K562 (cell line): Measurements from ENCODE around the gene GGNBP2. TPM values are rescaled to one million over a fixed set of nuclear protein-coding genes. Genes with fewer than 3 reads are reported as not detected.
A peak's percentile ranks its signal among the peaks of the same experiment; 100 is the strongest.

Source experiments
- ATAC-seq: fragments of 200-7000 bp; cut with Tn5 transposase; 3 replicates; pipeline ENCODE4 v1.9.1; 2020; ENCODE audit warnings: moderate library complexity
- BruUV-seq: library from RNA; stranded (reverse); fragments of 400-500 nt; replicated peaks from 2 replicates; lab custom pipeline; 2021; lab: Mats Ljungman, UMichigan
- CTCF ChIA-PET: fragments of 300-600 bp; formaldehyde crosslinking; extraction: SDS; loops from one replicate; lab custom pipeline; 2021; ENCODE audit warnings: low intra/inter-chr PET ratio; lab: Yijun Ruan, JAX
- POLR2A ChIA-PET: fragments of 300-600, 350-650 bp; sonication (Branson Sonifier 250); formaldehyde crosslinking; extraction: SDS; loops from one replicate; lab custom pipeline; 2021; ENCODE audit warnings: antibody characterized with exemption, inconsistent platforms; lab: Yijun Ruan, JAX
- DNase-seq, 4 experiments: peaks; one replicate each; pipeline versions ENCODE4 v3.0.0 to v3.0.0-alpha.2; 2011 to 2018; ENCODE audit warnings: low spot score in 3 of 4, mixed read lengths in 3 of 4; ENCODE audit errors: extremely low read depth in 1 of 4
- FAIRE-seq: peaks from 2 replicates; lab custom pipeline; 2011; peaks lifted over from hg19 to GRCh38; lab: Jason Lieb, UNC
- H2AFZ ChIP-seq: 2 replicates; pipeline ENCODE4 v1.6.0; 2011; ENCODE audit warnings: low read depth, low read length, control low read depth, inconsistent platforms
- H3K27ac ChIP-seq: fragments of 200-600 bp; 3 replicates; pipeline ENCODE4 v1.8.0; 2011; ENCODE audit warnings: low read depth, mild to moderate bottlenecking, control low read depth, inconsistent platforms, low read length, moderate library complexity, mixed read lengths; ENCODE audit errors: extremely low read depth
- H3K27me3 ChIP-seq, 2 experiments: fragments of 300-600 bp in 1 of 2; 2 replicates in 1 of 2; 3 replicates in 1 of 2; pipeline versions ENCODE4 v1.6.0 to v1.8.0; 2011; ENCODE audit warnings: inconsistent platforms in 2 of 2, low read length in 2 of 2, mild to moderate bottlenecking in 1 of 2, mixed read lengths in 1 of 2, moderate library complexity in 1 of 2; ENCODE audit not compliant: control insufficient read depth in 2 of 2, insufficient read depth in 2 of 2
- H3K36me3 ChIP-seq: fragments of 300-600 bp; 3 replicates; pipeline ENCODE4 v1.8.0; 2011; ENCODE audit warnings: mild to moderate bottlenecking, low read length, inconsistent platforms; ENCODE audit not compliant: control insufficient read depth, insufficient read depth
- H3K4me1 ChIP-seq, 2 experiments: fragments of 200-600 bp in 1 of 2; replicated peaks in 1 of 2; 2 replicates in 1 of 2; 3 replicates in 1 of 2; pipeline versions ENCODE4 v1.5.1 to v1.8.0; 2011; ENCODE audit warnings: inconsistent platforms in 2 of 2, low read length in 2 of 2, mild to moderate bottlenecking in 1 of 2, mixed read lengths in 1 of 2, moderate library complexity in 1 of 2; ENCODE audit not compliant: control insufficient read depth in 2 of 2, insufficient read depth in 2 of 2
- H3K4me2 ChIP-seq: 2 replicates; pipeline ENCODE4 v1.6.1; 2011; ENCODE audit warnings: low read length, control low read depth, inconsistent platforms, mixed read lengths; ENCODE audit not compliant: insufficient read depth
- H3K4me3 ChIP-seq: fragments of 200-600 bp; sonication (generic), shearing (Covaris generic); 2 replicates; pipeline ENCODE4 v1.5.1; 2016; ENCODE audit warnings: control low read depth, inconsistent platforms
- H3K79me2 ChIP-seq: fragments of 200-600 bp; 3 replicates; pipeline ENCODE4 v1.8.0; 2011; ENCODE audit warnings: low read length, inconsistent platforms; ENCODE audit not compliant: control insufficient read depth, insufficient read depth
- H3K9ac ChIP-seq, 2 experiments: 2 replicates each; pipeline versions ENCODE4 v1.6.0 to v1.6.1; 2011; ENCODE audit warnings: low read depth in 2 of 2, low read length in 2 of 2, control low read depth in 1 of 2, inconsistent platforms in 1 of 2, mild to moderate bottlenecking in 1 of 2, mixed read lengths in 1 of 2; ENCODE audit not compliant: insufficient read depth in 1 of 2
- H3K9me1 ChIP-seq: one replicate; pipeline ENCODE4 v1.6.0; 2011; ENCODE audit warnings: inconsistent platforms, mild to moderate bottlenecking, low read length, moderate library complexity; ENCODE audit not compliant: control insufficient read depth, insufficient read depth
- H3K9me3 ChIP-seq: replicated peaks from 2 replicates; pipeline ENCODE4 v1.5.1; 2011; ENCODE audit warnings: low read depth, low read length, inconsistent platforms; ENCODE audit not compliant: control insufficient read depth, insufficient read depth
- H4K20me1 ChIP-seq: replicated peaks from 2 replicates; pipeline ENCODE4 v1.6.1; 2011; ENCODE audit warnings: low read length, inconsistent platforms, mixed read lengths; ENCODE audit not compliant: control insufficient read depth, insufficient read depth
- ATF3 ChIP-seq, 2 experiments: fragments of 450-650 bp in 1 of 2; sonication (generic) in 1 of 2; formaldehyde crosslinking in 1 of 2; IDR thresholded peaks in 1 of 2; conservative IDR thresholded peaks in 1 of 2; 2 replicates each; pipeline versions ENCODE4 v1.6.1 to v1.8.1; 2016 to 2023; ENCODE audit warnings: mild to moderate bottlenecking in 2 of 2, moderate library complexity in 2 of 2, inconsistent platforms in 1 of 2, missing genetic modification reagents in 1 of 2
- BCOR ChIP-seq: fragments of 450-650 bp; IDR thresholded peaks from 2 replicates; pipeline ENCODE4 v1.6.1; 2016
- BHLHE40 ChIP-seq: IDR thresholded peaks from 2 replicates; pipeline ENCODE4 v1.6.1; 2011; ENCODE audit warnings: low read length, improper control_type of control experiment
- CEBPB ChIP-seq: fragments of 450-650 bp; IDR thresholded peaks from 2 replicates; pipeline ENCODE4 v1.6.1; 2016; ENCODE audit warnings: missing genetic modification characterization, missing compliant biosample characterization
- CEBPG ChIP-seq, 3 experiments: fragments of 200-800 bp in 1 of 3; sonication (Bioruptor generic) in 1 of 3; sonication (generic) in 1 of 3; formaldehyde crosslinking in 1 of 3; IDR thresholded peaks in 2 of 3; conservative IDR thresholded peaks in 1 of 3; 2 replicates each; pipeline versions ENCODE4 v1.6.1 to v1.8.0; 2016 to 2022; ENCODE audit warnings: missing compliant biosample characterization in 2 of 3, missing genetic modification characterization in 2 of 3, mild to moderate bottlenecking in 1 of 3, missing genetic modification reagents in 1 of 3
- SMARCA5 ChIP-seq: fragments of 450-650 bp; IDR thresholded peaks from 2 replicates; pipeline ENCODE4 v1.6.1; 2016
- SMARCE1 ChIP-seq: fragments of 450-650 bp; IDR thresholded peaks from 2 replicates; pipeline ENCODE4 v1.7.1; 2016; ENCODE audit warnings: mild to moderate bottlenecking
- ZNF121 ChIP-seq: sonication (generic); formaldehyde crosslinking; conservative IDR thresholded peaks from 2 replicates; pipeline ENCODE4 v1.8.0; 2022; ENCODE audit warnings: missing genetic modification reagents
- ZNF165 ChIP-seq: fragments of 250-450 bp; sonication (Bioruptor Pico); IDR thresholded peaks from 2 replicates; pipeline ENCODE4 v1.4.0; 2020; ENCODE audit warnings: borderline replicate concordance
- ZNF695 ChIP-seq: fragments of 450-650 bp; formaldehyde crosslinking; IDR thresholded peaks from 2 replicates; pipeline ENCODE4 v1.4.0; 2020; ENCODE audit warnings: mild to moderate bottlenecking, moderate library complexity
- WGBS: fragments of 100-300 bp; shearing (Covaris generic); methylation state at CpG from one replicate; pipeline ENCODE4 v1.1.6; 2016; ENCODE audit warnings: low coverage, mixed read lengths; ENCODE audit not compliant: insufficient coverage; ENCODE audit errors: missing lambda C conversion rate; 5-methylcytosine and 5-hydroxymethylcytosine counted together
- in situ Hi-C: fragments of 300-500 bp; cut with MboI; formaldehyde crosslinking; loops from 4 replicates; pipeline ENCODE4 v1.15.0; 2018; ENCODE audit warnings: inconsistent platforms, mixed read lengths
- intact Hi-C: fragments of 100-400 bp; cut with micrococcal nuclease; formaldehyde crosslinking; loops from 2 replicates; pipeline ENCODE4 v1.14.2; 2022
- polyA plus RNA-seq, 8 experiments: library from polyadenylated mRNA; depleted of rRNA in 4 of 8; stranded (reverse) in 5 of 8; unstranded in 3 of 8; fragments of >200 nt; fragmentation: Nextera tagmentation in 2 of 8; fragmentation: Illumina TruSeq in 1 of 8; extraction: Ambion mirVana in 2 of 8; extraction: Trizol in 1 of 8; gene quantifications; 2 replicates each; pipeline versions ENCODE4 v1.2.1 to v1.2.3, GENCODE V29; 2011 to 2014; ENCODE audit warnings: inconsistent platforms in 1 of 8, missing spikeins in 1 of 8
- total RNA-seq, 7 experiments: library from RNA; depleted of rRNA in 6 of 7; stranded (reverse); fragments of >200 nt in 6 of 7; fragmentation: Illumina TruSeq in 2 of 7; extraction: Trizol in 2 of 7; gene quantifications; 2 replicates each; pipeline versions ENCODE4 v1.2.1 to v1.2.3, GENCODE V29; 2011 to 2021; ENCODE audit warnings: low replicate concordance in 1 of 7
- TF ChIP-seq, protein P1 (sequence below): fragments of 450-650 bp; formaldehyde crosslinking; IDR thresholded peaks from 2 replicates; pipeline ENCODE4 v1.4.0; 2022; ENCODE audit warnings: mild to moderate bottlenecking, moderate library complexity
- TF ChIP-seq, protein P2 (sequence below): fragments of 250-450 bp; sonication (Bioruptor Pico); IDR thresholded peaks from 2 replicates; pipeline ENCODE4 v1.9.0; 2021; ENCODE audit warnings: mild to moderate bottlenecking, inconsistent platforms

The GGNBP2 gene
- total and polyA plus RNA-seq, 9 of the 15 experiments (the other 6 are each of a cell fraction or from before 2014, with no cell fraction given) = 35.7 to 96.6 (median 64.1) TPM

DNA sequence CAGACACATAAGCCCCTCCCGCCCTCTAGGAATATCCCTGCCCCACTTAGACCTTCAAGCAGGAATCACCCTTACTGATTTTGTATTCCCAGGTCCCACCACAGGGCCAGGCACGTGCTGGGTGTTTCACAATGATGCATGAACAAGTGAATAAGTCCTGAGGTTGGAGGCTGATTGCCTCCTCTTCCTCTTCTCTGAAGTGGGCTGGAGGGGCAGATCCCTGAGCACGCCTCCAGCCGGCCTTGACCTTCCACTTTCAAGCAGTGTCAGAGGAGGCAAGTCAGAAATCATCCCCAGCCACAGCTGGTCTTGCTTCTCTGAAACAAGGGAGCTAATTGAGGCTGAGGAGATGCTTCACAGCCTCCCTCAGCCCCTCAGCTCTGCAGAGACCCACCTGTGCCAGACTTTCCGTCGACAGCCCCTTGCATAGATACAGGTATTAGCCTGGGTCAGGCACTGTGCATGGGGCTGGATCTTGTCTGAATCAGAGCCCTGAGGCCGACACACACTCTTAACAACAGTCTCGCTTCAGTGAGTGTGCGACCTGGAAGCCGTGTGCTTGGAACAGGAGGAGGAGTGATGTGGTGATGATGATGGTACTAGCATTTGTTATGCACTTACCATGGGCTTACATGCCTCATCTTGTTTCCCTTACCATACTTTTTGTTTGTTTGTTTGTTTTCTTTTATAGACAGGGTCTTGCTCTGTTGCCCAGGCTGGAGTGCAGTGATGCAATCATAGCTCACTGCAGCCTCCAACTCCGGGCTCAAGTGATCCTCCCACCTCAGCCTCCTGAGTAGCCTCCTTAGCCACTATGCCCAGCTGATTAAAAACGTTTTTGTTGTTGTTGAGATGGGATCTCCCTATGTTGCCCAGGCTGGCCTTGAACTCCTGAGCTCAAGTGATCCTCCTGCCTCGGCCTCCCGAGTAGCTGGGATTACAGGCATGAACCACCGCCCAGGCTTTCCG, 71.6 kb downstream of the GGNBP2 start:
- Histone ChIP-seq H3K9me1 (no peaks in the 10 kb centered on the region), H3K36me3 (no peaks in the 10 kb centered on the region), H3K4me3 (no peak overlapping the region), H3K9ac (no peak overlapping the region), H3K4me2 (no peak overlapping the region), H3K79me2 (no peaks in the 10 kb centered on the region), H3K4me1 (peaks cover 9 to 10% of the 10 kb centered on the region in 2 experiments; a peak in 4 of 5 replicates), H4K20me1 (0 out of 2 replicates have a peak, but pooled peaks cover 6% of the 10 kb centered on the region), H3K27me3 (peaks cover 0 to 23% of the 10 kb centered on the region in 2 experiments; a peak in 2 of 5 replicates), H3K9me3 (no peaks in the 10 kb centered on the region), H2AFZ (no peak overlapping the region), H3K27ac (no peak overlapping the region)
- ChIA-PET POLR2A (interaction anchor here (0.5 to 0.6 kb wide), 2 partner anchors 13 to 18 kb away, joined by 3 read pairs; no protein-coding TSS in a partner anchor), CTCF (no interaction called here)
- peak; percentile 35; the same call in 1 of the 2 replicates for TF ChIP-seq BCOR
- peak; percentile 54 for TF ChIP-seq CEBPG (CRISPR knock-in tag; IDR thresholded peaks at IDR 0.05)
- peak in 1 of 2 experiments; percentile 43; a peak in 1 of 4 replicates for TF ChIP-seq CEBPG (tag; conservative IDR thresholded peaks at IDR 0.05 in 1 of 2, IDR thresholded peaks at IDR 0.05 in 1 of 2)
- peak; percentile 44; the same call in 1 of the 2 replicates for TF ChIP-seq SMARCA5
- peak; percentile 61; the same call in 1 of the 2 replicates for TF ChIP-seq ZNF121 (CRISPR knock-in tag)
- TF ChIP-seq ZNF695 (CRISPR knock-in tag) = no peak
- TF ChIP-seq SMARCE1 = no peak
- TF ChIP-seq ATF3 (IDR thresholded peaks at IDR 0.05) = peak; percentile 65
- TF ChIP-seq ATF3 (CRISPR knock-in tag; conservative IDR thresholded peaks at IDR 0.05) = no peak
- TF ChIP-seq, protein P1, sequence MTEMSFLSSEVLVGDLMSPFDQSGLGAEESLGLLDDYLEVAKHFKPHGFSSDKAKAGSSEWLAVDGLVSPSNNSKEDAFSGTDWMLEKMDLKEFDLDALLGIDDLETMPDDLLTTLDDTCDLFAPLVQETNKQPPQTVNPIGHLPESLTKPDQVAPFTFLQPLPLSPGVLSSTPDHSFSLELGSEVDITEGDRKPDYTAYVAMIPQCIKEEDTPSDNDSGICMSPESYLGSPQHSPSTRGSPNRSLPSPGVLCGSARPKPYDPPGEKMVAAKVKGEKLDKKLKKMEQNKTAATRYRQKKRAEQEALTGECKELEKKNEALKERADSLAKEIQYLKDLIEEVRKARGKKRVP (CRISPR knock-in tag) = no peak
- peak; percentile 60; the same call in 1 of the 2 replicates for TF ChIP-seq CEBPB (tag)
- TF ChIP-seq, protein P2, sequence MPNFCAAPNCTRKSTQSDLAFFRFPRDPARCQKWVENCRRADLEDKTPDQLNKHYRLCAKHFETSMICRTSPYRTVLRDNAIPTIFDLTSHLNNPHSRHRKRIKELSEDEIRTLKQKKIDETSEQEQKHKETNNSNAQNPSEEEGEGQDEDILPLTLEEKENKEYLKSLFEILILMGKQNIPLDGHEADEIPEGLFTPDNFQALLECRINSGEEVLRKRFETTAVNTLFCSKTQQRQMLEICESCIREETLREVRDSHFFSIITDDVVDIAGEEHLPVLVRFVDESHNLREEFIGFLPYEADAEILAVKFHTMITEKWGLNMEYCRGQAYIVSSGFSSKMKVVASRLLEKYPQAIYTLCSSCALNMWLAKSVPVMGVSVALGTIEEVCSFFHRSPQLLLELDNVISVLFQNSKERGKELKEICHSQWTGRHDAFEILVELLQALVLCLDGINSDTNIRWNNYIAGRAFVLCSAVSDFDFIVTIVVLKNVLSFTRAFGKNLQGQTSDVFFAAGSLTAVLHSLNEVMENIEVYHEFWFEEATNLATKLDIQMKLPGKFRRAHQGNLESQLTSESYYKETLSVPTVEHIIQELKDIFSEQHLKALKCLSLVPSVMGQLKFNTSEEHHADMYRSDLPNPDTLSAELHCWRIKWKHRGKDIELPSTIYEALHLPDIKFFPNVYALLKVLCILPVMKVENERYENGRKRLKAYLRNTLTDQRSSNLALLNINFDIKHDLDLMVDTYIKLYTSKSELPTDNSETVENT (CRISPR knock-in tag) = no peak
- TF ChIP-seq ZNF165 (CRISPR knock-in tag) = no peak
- TF ChIP-seq BHLHE40 = 0 out of 2 replicates have a peak, but pooled peaks have one; percentile 14
- no TSS peak for BruUV-seq
- WGBS = 46% methylated on average over 16 of the region's 16 CpGs
- intact Hi-C loops (no loop called here), in situ Hi-C loops (loop anchor here (10.0 kb wide), 1 partner anchor 628 kb away; no protein-coding TSS in a partner anchor)
- ATAC-seq (no peak), DNase-seq (no peak), FAIRE-seq (no peak)
